Measurements from ENCODE around the gene TRPC4. TPM values are rescaled to one million over a fixed set of nuclear protein-coding genes. Genes with fewer than 3 reads are reported as not detected.
"Not testable (repeated sequence)": the region's sequence is repeated elsewhere in the genome, so short reads cannot be mapped to it uniquely, and the experiment has no call there.

The TRPC4 gene
- total RNA-seq, 2 donors from 2014 or later: not detected

DNA sequence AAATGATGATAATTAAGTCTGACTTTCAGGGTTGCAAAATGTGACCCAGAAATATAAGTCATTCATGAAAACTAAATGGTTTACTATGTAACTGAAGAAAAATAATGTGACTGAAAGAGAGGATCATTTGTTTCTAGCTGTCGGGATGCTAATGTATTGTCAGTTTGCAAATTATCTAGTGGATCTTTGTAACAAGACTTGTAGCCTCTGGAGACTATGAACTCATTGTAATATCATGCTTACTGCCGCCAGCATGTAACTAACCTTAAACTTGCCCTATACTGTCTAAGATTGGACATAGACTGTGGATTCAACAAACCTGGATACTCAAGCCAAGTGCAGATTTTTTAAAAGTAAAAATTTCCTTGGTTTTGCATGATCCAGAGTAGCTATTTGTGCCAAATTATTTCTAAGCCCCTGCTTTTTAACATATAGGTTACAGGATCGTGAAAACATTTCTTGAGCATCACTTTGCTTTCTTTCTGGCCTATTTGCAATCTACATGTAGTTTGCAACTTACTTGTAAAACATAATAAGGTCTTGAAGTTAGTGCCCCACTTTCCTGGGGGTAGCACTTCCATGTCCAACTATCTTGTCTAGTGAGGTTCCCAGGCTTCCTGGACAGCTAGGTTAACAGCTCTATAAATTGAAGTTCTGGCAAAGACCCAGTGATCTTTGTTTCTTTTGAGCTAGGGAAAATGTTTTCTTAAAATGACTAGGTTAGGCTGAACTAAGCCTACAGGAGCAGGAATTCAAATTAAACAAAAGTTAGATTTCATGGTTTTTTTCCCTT, 267.7 kb downstream of the TRPC4 start:
- Mint-ChIP-seq H3K9me3 (peaks cover 3% of the 10 kb centered on the region), H3K27me3 (no peaks in the 10 kb centered on the region), H3K4me3 (no peak overlapping the region), H3K36me3 (ENCODE audit: low read depth) (no peaks in the 10 kb centered on the region), H3K27ac (no peak overlapping the region), H3K4me1 (no peaks in the 10 kb centered on the region)
- no peak for ATAC-seq (replicated peaks)

DNA sequence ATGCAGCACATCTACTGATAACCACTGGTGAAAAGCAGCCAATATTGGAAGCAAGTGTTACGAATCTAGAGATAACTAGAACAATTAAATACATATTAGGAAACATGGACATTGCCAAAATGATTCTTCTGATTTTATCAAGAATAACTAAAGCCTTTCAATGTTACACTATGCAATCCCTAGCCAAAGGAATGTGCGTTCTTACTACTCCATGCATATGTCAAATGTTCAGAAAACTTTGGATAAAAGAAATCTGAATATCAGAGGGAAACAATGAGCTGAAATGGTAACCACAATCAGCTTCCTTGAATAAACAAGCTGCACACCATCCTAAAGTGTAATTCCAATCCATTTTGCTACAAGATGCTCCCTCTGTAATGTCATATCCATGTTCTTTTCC, 270.1 kb downstream of the TRPC4 start:
- Mint-ChIP-seq H3K36me3 (ENCODE audit: low read depth) (no peaks in the 10 kb centered on the region), H3K4me1 (no peaks in the 10 kb centered on the region), H3K4me3 (no peak overlapping the region), H3K9me3 (no peaks in the 10 kb centered on the region), H3K27ac (no peak overlapping the region), H3K27me3 (no peaks in the 10 kb centered on the region)
- no peak for ATAC-seq (replicated peaks)

DNA sequence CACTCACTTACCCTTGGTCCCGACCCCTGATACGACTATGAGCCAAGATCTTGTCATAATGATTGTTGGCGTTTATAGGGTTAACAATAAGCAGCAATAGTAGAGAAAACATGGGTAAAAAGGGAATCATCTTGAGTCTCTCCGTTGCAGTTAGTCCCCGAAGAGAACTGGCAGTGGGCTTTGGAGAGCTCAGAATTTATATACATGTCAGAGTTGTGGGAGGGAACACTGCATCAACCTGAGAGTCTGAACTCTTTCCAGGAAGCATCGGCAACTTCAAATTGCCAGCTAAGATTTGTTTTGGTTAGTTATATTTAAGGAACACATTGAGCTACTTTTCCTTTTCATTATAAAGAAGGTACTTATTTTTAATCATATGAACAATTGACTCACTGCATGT, 271.0 kb downstream of the TRPC4 start, which contains the start of gene POSTN:
TSS of gene POSTN (minus strand) at position 172 of the 400 bp plus-strand sequence. CDS start at position 130, 42 bp downstream.
- Mint-ChIP-seq H3K4me1 (no peaks in the 10 kb centered on the region), H3K27me3 (no peaks in the 10 kb centered on the region), H3K4me3 (no peak within 1 kb of the TSS), H3K9me3 (no peaks in the 10 kb centered on the region), H3K27ac (no peak within 1 kb of the TSS), H3K36me3 (ENCODE audit: low read depth) (no peaks in the 10 kb centered on the region)
- ATAC-seq (replicated peaks): no peak

DNA sequence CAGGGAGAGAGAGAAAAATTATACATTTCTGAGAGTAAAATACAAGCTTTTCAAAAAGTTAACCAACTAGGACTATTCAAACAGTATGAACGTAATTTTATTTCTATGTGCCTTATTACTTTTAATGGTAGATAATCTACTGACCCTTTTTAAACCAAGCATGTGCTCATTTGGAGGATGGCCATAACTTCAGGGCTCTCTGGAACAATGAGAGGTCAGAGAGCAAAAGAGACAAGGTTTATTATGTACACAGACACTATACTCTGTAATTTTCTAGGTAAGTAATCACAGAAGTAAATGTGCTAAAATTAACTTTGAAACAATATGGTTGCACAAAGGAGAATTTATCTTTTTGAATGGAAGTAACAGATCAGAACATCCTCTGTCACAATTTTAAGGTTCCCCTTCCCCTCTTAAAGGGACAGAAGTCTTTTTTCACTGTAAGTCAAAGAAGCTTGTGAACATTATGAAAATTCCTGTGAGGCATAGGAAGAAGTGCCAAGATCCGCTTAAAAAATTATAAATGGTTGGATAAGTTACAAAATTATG, 272.0 kb downstream of the TRPC4 start:
- no peaks in the 10 kb centered on the region for H3K27me3 Mint-ChIP-seq
- no peaks in the 10 kb centered on the region for H3K36me3 Mint-ChIP-seq (ENCODE audit: low read depth)
- H3K4me1 Mint-ChIP-seq: no peaks in the 10 kb centered on the region
- no peak for ATAC-seq (replicated peaks)
- no peaks in the 10 kb centered on the region for H3K9me3 Mint-ChIP-seq
- H3K4me3 Mint-ChIP-seq: no peak overlapping the region
- no peak overlapping the region for H3K27ac Mint-ChIP-seq

DNA sequence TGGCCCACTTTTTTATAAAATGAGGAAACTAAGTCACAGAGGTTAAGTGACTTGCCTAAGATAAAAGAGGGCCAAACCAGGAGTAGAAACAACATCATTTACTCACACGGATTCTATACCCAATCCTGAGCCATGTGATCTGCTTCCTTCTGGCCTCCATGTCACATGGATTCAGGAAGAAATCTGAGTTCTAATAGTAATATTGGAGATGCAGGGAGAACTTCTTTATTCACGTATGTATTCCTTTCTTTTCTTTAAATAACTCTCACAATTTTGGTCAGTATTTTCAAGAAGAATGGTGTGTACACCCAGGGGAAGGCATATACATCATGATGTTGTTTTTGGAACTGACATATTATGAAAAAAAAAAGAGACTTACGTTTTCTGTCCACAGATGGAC, 272.8 kb downstream of the TRPC4 start:
- Mint-ChIP-seq H3K9me3 (no peaks in the 10 kb centered on the region), H3K4me3 (no peak overlapping the region), H3K27ac (no peak overlapping the region), H3K4me1 (no peaks in the 10 kb centered on the region), H3K36me3 (ENCODE audit: low read depth) (no peaks in the 10 kb centered on the region), H3K27me3 (no peaks in the 10 kb centered on the region)
- no peak for ATAC-seq (replicated peaks)

DNA sequence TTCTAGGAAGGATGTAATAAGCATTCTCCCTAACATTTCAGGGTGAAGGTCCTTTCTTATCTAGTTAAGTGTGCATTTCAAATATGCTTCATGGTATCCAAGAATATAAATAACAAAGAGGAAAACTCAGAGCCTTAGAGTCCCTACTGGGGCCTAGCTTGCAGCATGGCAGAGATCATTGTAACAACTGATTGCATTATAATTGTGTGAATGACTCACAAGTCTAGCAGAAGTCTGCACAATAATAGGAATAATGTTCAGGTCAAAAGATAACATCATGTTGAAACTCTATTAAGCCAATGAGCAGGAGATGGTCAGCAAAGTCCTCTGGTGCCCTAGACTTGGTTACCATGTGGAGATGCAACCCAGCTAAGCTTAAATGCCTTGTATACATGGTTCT, 274.4 kb downstream of the TRPC4 start:
- no peaks in the 10 kb centered on the region for H3K4me1 Mint-ChIP-seq
- H3K36me3 Mint-ChIP-seq (ENCODE audit: low read depth): no peaks in the 10 kb centered on the region
- no peak for ATAC-seq (replicated peaks)
- no peaks in the 10 kb centered on the region for H3K27me3 Mint-ChIP-seq
- H3K9me3 Mint-ChIP-seq: no peaks in the 10 kb centered on the region
- H3K4me3 Mint-ChIP-seq: no peak overlapping the region
- H3K27ac Mint-ChIP-seq: no peak overlapping the region

DNA sequence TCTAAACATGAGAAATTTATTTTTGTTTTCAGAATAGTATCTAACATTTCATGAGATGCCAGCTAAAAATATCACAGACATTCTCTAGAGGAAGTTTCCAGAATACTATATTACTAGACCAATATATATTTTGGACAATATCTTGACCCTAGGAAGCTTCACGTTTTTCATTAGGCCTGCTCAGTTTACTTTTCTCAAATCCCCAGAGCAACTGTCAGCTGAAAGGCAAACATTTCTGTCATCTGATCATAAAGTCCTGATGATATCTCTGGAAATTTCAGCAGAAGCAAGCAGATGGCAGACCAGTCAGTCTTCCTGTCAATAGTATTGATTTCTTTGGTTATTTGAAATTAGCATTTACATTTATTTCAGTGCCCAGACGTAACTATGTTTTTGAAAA, 275.0 kb downstream of the TRPC4 start:
- Mint-ChIP-seq H3K27ac (no peak overlapping the region), H3K27me3 (no peaks in the 10 kb centered on the region), H3K9me3 (no peaks in the 10 kb centered on the region), H3K36me3 (ENCODE audit: low read depth) (no peaks in the 10 kb centered on the region), H3K4me3 (no peak overlapping the region), H3K4me1 (no peaks in the 10 kb centered on the region)
- no peak for ATAC-seq (replicated peaks)

DNA sequence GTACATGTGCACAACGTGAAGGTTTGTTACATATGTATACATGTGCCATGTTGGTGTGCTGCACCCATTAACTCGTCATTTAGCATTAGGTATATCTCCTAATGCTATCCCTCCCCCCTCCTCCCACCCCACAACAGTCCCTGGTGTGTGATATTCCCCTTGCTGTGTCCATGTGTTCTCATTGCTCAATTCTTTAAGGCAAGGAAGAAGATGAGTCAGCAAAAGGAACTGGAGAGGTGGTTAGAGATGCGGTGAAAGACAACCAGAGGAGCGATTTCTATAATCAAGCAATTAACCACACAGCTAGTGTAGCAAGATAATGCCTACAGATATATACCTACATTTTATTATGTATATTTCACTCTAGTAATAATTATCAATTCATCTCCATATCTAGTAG, 280.2 kb downstream of the TRPC4 start:
- ATAC-seq (replicated peaks); H3K9me3 Mint-ChIP-seq; H3K27me3 Mint-ChIP-seq; H3K4me1 Mint-ChIP-seq; H3K27ac Mint-ChIP-seq; H3K36me3 Mint-ChIP-seq (ENCODE audit: low read depth); H3K4me3 Mint-ChIP-seq: not testable (repeated sequence)

DNA sequence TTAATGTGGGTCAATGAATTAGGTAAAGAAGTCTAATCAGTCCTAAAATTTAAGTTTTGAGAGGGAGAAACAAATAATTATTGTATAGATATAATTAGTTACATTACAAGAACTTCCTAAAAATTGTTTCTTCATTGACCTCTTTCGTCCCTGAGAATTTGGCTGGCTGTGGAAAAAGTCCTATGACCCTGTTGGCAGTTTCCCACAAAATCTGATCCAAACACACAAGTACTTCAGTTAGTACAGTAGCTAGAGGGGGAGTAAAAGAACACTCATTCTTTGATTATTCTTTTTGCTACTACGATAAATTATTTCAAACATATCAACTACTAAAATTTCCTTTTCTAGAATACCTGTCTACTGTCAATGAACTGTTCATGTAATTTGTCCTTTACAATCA, 282.3 kb downstream of the TRPC4 start:
- Mint-ChIP-seq H3K9me3 (no peaks in the 10 kb centered on the region), H3K27me3 (no peaks in the 10 kb centered on the region), H3K36me3 (ENCODE audit: low read depth) (no peaks in the 10 kb centered on the region), H3K27ac (no peak overlapping the region), H3K4me1 (no peaks in the 10 kb centered on the region), H3K4me3 (no peak overlapping the region)
- no peak for ATAC-seq (replicated peaks)

All from activated T-helper 17 cell treated with anti-CD3 and anti-CD28 coated beads, Interleukin-2, amount 50 U/mL, for 72 hours (primary cell).